Progenitor cell of endocrine pancreas (in vitro differentiated cells): ENCODE measurements around the gene ROR2. TPM values are rescaled to one million over a fixed set of nuclear protein-coding genes. Genes with fewer than 3 reads are reported as not detected.

Source experiments
- DNase-seq: peaks from one replicate; pipeline ENCODE4 v3.0.0; 2021; ENCODE audit warnings: low spot score; ENCODE audit not compliant: unreplicated experiment
- H3K27ac Mint-ChIP-seq: 2 replicates; pipeline ENCODE4 v1.8.0; 2021; ENCODE audit warnings: mild to moderate bottlenecking, moderate library complexity, mixed read lengths
- H3K27me3 Mint-ChIP-seq: 2 replicates; pipeline ENCODE4 v1.8.0; 2021; ENCODE audit warnings: mixed read lengths
- H3K36me3 Mint-ChIP-seq: 2 replicates; pipeline ENCODE4 v1.8.0; 2022; ENCODE audit warnings: mixed read lengths; ENCODE audit not compliant: insufficient read depth
- H3K4me1 Mint-ChIP-seq: 2 replicates; pipeline ENCODE4 v1.8.0; 2021; ENCODE audit warnings: low read depth, mixed read lengths
- H3K4me3 Mint-ChIP-seq: 2 replicates; pipeline ENCODE4 v1.8.0; 2021; ENCODE audit warnings: low read depth, mild to moderate bottlenecking, moderate library complexity, mixed read lengths
- H3K9me3 Mint-ChIP-seq: 2 replicates; pipeline ENCODE4 v1.8.0; 2021; ENCODE audit warnings: low read depth, mixed read lengths
- total RNA-seq: library from RNA; stranded (reverse); gene quantifications from 2 replicates; pipeline ENCODE4 v1.2.1, GENCODE V29; 2021
- TF ChIP-seq, protein P1 (sequence below): fragments of 200-600 bp; sonication (generic); IDR thresholded peaks from one replicate; pipeline ENCODE4 v1.5.0; 2021; ENCODE audit warnings: antibody characterized with exemption, mild to moderate bottlenecking; ENCODE audit not compliant: unreplicated experiment

Gene ROR2
- total RNA-seq, 1 donor from 2014 or later = 23.6 TPM

- Mint-ChIP-seq H3K27me3 (no peaks in the 10 kb centered on the region), H3K4me1 (peaks cover 27% of the 10 kb centered on the region), H3K9me3 (no peaks in the 10 kb centered on the region), H3K36me3 (peaks cover 11% of the 10 kb centered on the region), H3K27ac (no peak overlapping the region), H3K4me3 (no peak overlapping the region)
- no peak for DNase-seq
- TF ChIP-seq, protein P1, sequence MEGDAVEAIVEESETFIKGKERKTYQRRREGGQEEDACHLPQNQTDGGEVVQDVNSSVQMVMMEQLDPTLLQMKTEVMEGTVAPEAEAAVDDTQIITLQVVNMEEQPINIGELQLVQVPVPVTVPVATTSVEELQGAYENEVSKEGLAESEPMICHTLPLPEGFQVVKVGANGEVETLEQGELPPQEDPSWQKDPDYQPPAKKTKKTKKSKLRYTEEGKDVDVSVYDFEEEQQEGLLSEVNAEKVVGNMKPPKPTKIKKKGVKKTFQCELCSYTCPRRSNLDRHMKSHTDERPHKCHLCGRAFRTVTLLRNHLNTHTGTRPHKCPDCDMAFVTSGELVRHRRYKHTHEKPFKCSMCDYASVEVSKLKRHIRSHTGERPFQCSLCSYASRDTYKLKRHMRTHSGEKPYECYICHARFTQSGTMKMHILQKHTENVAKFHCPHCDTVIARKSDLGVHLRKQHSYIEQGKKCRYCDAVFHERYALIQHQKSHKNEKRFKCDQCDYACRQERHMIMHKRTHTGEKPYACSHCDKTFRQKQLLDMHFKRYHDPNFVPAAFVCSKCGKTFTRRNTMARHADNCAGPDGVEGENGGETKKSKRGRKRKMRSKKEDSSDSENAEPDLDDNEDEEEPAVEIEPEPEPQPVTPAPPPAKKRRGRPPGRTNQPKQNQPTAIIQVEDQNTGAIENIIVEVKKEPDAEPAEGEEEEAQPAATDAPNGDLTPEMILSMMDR = no peak
Observed at GRCh38 chr9:91882627-91883026, 67.4 kb downstream of the ROR2 start.

DNA sequence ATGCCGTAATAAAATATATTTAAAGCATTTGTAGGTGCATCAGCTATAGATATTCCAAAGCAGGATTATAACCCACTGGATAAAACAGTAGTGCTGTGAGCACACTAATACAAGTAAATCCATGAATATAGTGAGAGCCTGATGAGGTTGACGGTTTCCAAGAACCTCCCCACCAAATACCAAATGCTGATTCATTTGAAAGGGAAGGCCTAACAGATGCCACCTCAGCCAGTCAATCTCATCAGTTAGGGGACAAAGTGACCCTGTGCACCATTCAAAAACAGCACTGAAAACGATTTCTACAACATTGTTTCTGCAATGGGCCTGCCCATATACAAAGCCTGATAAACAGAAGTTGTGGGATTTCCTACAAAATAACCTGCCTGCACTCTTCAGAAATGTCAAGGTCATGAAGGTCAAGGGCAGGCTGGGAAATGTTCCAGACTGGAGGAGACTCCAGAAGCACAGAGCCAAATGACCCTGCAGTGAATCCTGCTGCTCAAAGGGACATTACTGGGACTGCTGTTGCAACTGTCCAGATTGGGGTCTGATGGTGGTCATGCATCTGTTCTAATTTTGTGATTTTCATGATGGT is 69.6 kb downstream of the ROR2 start:
- Mint-ChIP-seq H3K9me3 (no peaks in the 10 kb centered on the region), H3K4me3 (no peak overlapping the region), H3K27ac (no peak overlapping the region), H3K27me3 (no peaks in the 10 kb centered on the region), H3K4me1 (peaks cover 20% of the 10 kb centered on the region), H3K36me3 (peaks cover 12% of the 10 kb centered on the region)
- no peak for DNase-seq
- TF ChIP-seq, protein P1 = no peak

GRCh38 chr9:91879231-91879630 is 70.8 kb downstream of the ROR2 start:
- DNase-seq = no peak
- TF ChIP-seq, protein P1 = no peak
- Mint-ChIP-seq H3K9me3 (no peaks in the 10 kb centered on the region), H3K27ac (no peak overlapping the region), H3K4me1 (peaks cover 14% of the 10 kb centered on the region), H3K36me3 (peaks cover 12% of the 10 kb centered on the region), H3K4me3 (no peak overlapping the region), H3K27me3 (no peaks in the 10 kb centered on the region)

GRCh38 chr9:91873637-91874051 is 76.4 kb downstream of the ROR2 start:
- H3K4me1 Mint-ChIP-seq = peaks cover 14% of the 10 kb centered on the region
- H3K9me3 Mint-ChIP-seq = no peaks in the 10 kb centered on the region
- H3K27ac Mint-ChIP-seq = no peak overlapping the region
- DNase-seq = no peak
- no peak overlapping the region for H3K4me3 Mint-ChIP-seq
- H3K36me3 Mint-ChIP-seq = peaks cover 1% of the 10 kb centered on the region
- TF ChIP-seq, protein P1 = no peak
- no peaks in the 10 kb centered on the region for H3K27me3 Mint-ChIP-seq

GRCh38 chr9:91868732-91869391 is 81.2 kb downstream of the ROR2 start:
- no peaks in the 10 kb centered on the region for H3K36me3 Mint-ChIP-seq
- TF ChIP-seq, protein P1 = no peak
- H3K4me1 Mint-ChIP-seq = peaks cover 6% of the 10 kb centered on the region
- no peak for DNase-seq
- no peaks in the 10 kb centered on the region for H3K9me3 Mint-ChIP-seq
- H3K4me3 Mint-ChIP-seq = no peak overlapping the region
- no peak overlapping the region for H3K27ac Mint-ChIP-seq
- H3K27me3 Mint-ChIP-seq = no peaks in the 10 kb centered on the region
